Rectal smooth muscle tissue (tissue), 1 donor: Measurements from ENCODE around the gene SCARF2.
A peak's percentile ranks its signal among the peaks of the same experiment; 100 is the strongest.
"Not testable (repeated sequence)": the region's sequence is repeated elsewhere in the genome, so short reads cannot be mapped to it uniquely, and the experiment has no call there.

Experiments used
- H3K27ac ChIP-seq: one replicate; pipeline ENCODE4 v1.7.0; 2013; ENCODE audit warnings: low read depth, low read length, inconsistent platforms
- H3K27me3 ChIP-seq: one replicate; pipeline ENCODE4 v1.7.0; 2013; ENCODE audit warnings: low read length; ENCODE audit not compliant: control insufficient read depth, insufficient read depth
- H3K36me3 ChIP-seq: one replicate; pipeline ENCODE4 v1.7.0; 2013; ENCODE audit warnings: low read length; ENCODE audit not compliant: control insufficient read depth, insufficient read depth
- H3K4me1 ChIP-seq: one replicate; pipeline ENCODE4 v1.7.0; 2013; ENCODE audit warnings: low read length; ENCODE audit not compliant: control insufficient read depth, insufficient read depth
- H3K4me3 ChIP-seq: one replicate; pipeline ENCODE4 v1.7.0; 2013; ENCODE audit warnings: low read length
- H3K9ac ChIP-seq: one replicate; pipeline ENCODE4 v1.7.0; 2013; ENCODE audit warnings: low read length

The SCARF2 gene

DNA sequence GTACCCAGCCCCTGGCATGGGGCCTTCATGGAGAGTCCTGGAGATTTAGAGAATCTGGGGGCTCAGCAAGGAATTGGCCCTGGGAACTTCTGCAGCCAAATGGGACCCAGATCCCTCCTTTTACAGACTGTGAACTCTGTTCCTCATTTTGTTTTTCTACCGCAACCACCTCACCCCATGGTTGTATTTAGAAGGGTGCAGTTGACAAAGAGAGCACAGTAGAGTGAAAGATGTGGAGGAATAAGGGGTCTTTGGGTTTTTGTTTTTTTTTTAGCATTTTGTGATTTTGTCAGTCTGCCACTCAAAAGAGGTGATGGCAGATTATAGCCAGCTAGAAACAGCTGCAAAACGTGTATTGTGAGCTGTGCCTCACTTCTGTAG lies 41.7 kb downstream of the SCARF2 start:
- H3K27me3 ChIP-seq = no peaks in the 10 kb centered on the region
- H3K4me3 ChIP-seq = no peak overlapping the region
- no peaks in the 10 kb centered on the region for H3K36me3 ChIP-seq
- H3K4me1 ChIP-seq = peaks cover 4% of the 10 kb centered on the region
- H3K27ac ChIP-seq = no peak overlapping the region
- no peak overlapping the region for H3K9ac ChIP-seq

DNA sequence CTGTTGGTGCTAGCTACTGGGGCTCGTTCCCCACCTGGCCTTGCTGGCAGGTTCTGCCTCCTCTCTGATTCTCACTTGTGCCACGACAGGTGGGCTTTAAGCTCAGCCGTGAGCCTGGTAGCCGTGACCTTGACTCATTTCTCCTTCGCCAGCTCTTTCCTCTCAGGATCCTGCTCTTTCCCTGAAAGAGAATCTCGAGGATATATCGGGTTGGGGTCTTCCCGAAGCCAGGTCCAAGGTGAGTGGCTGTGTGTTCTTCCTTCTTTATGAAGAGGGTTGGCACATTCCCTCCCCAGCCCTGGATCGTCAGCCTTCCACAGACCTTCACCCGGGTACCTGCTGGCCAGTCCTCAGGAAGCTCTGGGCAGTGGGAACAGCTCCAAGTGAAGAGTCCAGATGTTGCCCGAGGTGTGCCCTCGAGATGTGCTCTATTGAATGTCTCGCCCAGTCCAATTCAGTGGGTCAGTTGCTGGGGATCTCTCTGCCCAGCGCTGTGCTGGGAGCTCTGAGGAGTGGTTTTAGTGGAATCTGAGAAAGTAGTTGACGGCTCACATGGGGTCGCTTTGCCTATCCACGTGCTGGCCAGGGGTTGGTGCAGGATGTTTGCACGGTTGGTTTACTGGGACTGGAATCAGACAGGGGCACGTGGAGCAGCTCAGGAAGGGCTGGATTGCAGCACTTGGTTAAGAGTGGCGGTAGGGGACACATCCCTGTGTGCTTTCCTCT lies 42.3 kb downstream of the SCARF2 start:
- H3K9ac ChIP-seq = no peak overlapping the region
- no peaks in the 10 kb centered on the region for H3K27me3 ChIP-seq
- no peaks in the 10 kb centered on the region for H3K36me3 ChIP-seq
- H3K4me1 ChIP-seq = peaks cover 4% of the 10 kb centered on the region
- peak overlapping the region; percentile 92 for H3K4me3 ChIP-seq
- no peak overlapping the region for H3K27ac ChIP-seq

DNA sequence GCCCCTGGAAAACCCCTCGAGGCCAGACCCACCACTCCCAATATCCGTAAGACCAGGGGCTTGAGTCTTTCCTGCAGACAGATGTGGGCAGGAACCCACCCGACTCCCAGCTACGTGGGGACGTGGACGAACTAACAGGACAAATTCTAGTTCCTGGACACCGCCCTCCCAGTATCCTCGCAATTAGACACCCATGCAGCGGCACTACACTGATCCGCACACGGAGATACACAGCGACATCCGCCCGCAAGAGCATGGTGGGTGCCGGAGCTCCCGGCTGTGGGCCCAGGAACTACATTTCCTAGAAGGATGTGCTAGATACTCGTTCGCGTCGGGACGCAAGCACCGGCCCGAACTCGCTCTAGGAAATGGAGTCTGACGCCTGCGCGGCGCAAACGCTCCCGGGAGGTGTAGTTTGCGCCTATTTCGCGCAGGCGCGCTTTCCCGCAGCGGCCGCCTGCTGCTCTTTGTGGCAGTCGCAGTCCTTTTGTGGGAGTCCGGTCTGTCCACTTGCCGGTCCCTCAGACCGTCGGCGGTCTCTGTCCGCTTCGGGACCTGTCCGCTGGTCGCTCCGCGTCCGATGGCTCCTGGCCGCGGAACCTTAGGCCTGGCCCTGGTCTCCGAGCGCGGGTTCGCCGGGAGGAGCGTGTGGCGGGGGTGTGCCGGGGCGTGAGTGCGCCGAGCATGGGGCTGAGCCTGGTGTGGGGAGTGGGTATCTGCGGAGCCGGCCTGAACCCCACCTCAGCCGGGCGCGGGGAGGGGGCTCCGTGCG lies 43.7 kb downstream of the SCARF2 start, which contains the start of gene ZNF74:
ZNF74 (plus strand) TSS at position 447 of the 772 bp plus-strand sequence. CDS start 478 bp downstream, outside the sequence.
- H3K27ac ChIP-seq = peak within 1 kb of the TSS; percentile 76
- peak within 1 kb of the TSS; percentile 92 for H3K4me3 ChIP-seq
- H3K27me3 ChIP-seq = no peaks in the 10 kb centered on the region
- no peaks in the 10 kb centered on the region for H3K36me3 ChIP-seq
- H3K9ac ChIP-seq = peak within 1 kb of the TSS; percentile 76
- H3K4me1 ChIP-seq = peaks cover 4% of the 10 kb centered on the region

DNA sequence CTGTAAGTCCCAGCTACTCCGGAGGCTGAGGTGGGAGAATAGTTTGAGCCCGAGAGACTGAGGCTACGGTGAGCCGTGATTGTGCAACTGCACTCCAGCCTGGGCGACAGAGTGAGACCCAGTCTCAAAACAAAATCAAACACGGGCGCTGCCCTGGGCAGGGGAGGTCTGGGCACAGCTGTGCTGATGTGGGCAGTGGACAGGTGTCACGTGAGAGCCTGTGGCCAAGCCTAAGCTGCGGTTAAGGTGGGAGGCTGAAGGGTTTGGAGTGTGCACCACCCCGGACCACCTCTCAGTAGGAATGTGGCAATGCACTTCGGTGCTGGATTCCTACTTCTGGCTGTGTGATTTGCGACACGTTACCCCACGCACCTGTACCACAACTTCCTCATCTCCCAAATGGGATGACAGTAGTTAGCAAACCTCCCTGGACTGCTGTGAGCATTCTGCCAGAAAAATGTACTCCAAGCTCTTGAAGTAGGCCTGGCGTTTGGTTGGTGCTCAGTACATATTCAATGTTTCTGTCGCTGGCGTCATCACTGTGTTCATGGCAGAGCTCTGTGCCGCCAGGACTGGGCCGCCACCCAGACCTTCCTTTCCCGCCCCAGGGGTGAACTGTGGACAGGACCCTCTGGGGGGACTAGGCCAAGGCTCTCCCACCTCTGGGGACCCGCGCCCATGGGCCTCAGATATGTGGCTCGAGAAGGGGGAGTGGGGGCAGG lies 44.5 kb downstream of the SCARF2 start:
- H3K27me3 ChIP-seq = no peaks in the 10 kb centered on the region
- H3K4me1 ChIP-seq = peaks cover 4% of the 10 kb centered on the region
- H3K27ac ChIP-seq = peak overlapping the region; percentile 76
- no peak overlapping the region for H3K9ac ChIP-seq
- peak overlapping the region; percentile 92 for H3K4me3 ChIP-seq
- no peaks in the 10 kb centered on the region for H3K36me3 ChIP-seq

DNA sequence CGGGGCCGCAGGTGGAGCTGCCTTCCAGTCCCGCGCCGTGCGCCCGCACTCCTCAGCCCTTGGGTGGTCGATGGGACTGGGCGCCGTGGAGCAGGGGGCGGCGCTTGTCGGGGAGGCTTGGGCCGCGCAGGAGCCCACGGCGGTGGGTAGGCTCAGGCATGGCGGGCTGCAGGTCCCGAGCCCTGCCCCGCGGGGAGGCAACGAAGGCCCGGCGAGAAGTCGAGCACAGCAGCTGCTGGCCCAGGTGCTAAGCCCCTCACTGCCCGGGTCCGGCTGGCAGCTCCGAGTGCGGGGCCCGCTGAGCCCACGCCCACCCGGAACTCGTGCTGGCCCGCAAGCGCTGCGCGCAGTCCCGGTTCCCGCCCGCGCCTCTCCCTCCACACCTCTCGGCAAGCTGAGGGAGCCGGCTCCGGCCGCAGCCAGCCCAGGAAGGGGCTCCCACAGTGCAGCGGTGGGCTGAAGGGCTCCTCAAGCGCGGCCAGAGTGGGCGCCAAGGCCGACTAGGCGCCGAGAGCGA lies 45.2 kb downstream of the SCARF2 start:
- H3K27ac ChIP-seq, H3K36me3 ChIP-seq, H3K9ac ChIP-seq, H3K27me3 ChIP-seq, H3K4me3 ChIP-seq, H3K4me1 ChIP-seq: not testable (repeated sequence)

DNA sequence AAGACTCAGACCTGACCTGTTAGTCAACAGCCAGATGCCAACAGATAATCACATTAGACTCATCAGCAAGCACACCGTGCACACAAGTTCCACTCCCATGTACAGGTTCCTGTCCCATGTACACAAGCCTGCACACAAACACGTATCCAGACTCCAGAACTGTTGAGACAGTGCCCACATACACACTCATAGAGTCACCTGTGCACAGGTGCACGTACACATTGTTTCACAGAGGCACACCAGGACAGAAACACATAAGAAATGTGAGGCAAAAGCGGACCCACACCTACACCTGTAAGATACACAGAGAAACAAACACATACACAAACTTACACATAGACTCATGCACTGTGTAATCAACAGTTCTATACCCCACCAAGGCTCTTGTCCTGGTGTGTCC lies 46.4 kb downstream of the SCARF2 start:
- no peaks in the 10 kb centered on the region for H3K27me3 ChIP-seq
- H3K27ac ChIP-seq = no peak overlapping the region
- H3K4me1 ChIP-seq = peaks cover 4% of the 10 kb centered on the region
- H3K4me3 ChIP-seq = no peak overlapping the region
- no peak overlapping the region for H3K9ac ChIP-seq
- H3K36me3 ChIP-seq = no peaks in the 10 kb centered on the region

DNA sequence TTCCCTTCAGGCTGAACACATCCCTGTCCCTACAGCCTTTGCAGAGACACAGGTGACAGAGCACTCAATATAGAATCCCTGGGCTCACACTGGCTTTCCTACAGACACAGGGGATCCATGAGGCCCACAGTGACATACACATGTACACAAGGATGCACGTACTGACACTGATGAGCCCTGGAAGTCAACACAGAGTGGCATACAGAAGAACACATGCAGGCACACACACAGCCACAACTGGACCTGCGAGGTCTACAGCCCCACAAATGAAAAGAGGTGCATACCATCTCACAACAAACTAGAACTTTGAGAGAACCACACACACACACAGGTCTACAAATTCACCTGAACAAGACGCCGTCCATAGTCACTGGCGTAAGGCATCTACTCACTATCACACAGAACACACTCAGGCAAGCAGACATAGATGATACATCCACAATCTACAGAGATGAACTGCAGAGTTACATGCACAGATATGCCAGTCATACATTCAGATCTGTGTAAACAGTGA lies 47.2 kb downstream of the SCARF2 start:
- H3K27ac ChIP-seq = no peak overlapping the region
- no peaks in the 10 kb centered on the region for H3K36me3 ChIP-seq
- no peak overlapping the region for H3K9ac ChIP-seq
- H3K4me1 ChIP-seq = peaks cover 4% of the 10 kb centered on the region
- no peaks in the 10 kb centered on the region for H3K27me3 ChIP-seq
- H3K4me3 ChIP-seq = no peak overlapping the region

DNA sequence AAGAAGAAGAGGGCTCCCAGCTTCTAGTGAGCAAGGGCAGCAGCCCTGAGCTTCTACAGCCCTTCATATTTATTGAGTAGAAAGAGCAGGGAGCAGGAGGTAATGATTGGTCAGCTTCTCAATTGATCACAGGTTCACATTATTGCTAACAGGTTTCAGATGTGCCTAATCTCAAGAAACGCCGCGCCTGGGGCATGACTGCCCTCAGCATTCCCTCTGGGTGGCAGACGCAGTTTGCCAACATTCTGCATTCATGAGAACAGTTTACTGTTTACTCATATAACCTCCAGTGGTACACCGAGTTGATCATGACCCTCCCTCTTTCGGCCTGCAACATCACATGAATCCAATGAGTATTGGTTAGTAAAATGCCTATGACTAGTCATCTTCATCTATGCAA lies 48.3 kb downstream of the SCARF2 start:
- no peak overlapping the region for H3K4me3 ChIP-seq
- no peaks in the 10 kb centered on the region for H3K36me3 ChIP-seq
- H3K27me3 ChIP-seq = no peaks in the 10 kb centered on the region
- no peaks in the 10 kb centered on the region for H3K4me1 ChIP-seq
- H3K27ac ChIP-seq = no peak overlapping the region
- no peak overlapping the region for H3K9ac ChIP-seq

DNA sequence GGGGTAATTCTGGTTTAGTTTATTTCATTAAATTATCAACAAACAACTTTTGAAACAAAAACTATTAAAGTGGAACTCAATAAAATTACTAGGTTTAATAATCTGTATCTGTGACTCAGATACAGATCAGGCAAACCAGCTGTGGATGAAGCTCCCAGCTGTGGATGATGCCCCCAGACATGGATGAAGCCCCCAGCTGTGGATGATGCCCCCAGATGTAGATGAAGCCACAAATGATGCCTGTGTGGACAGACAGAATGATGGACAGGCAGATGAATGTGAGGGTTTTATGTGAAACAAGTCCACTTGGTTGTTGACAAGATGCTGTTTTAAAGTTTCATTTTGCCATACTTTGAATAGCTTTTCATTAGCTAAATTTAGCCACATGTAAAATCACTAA lies 49.4 kb downstream of the SCARF2 start:
- Histone ChIP-seq H3K27ac (no peak overlapping the region), H3K4me3 (no peak overlapping the region), H3K9ac (no peak overlapping the region), H3K4me1 (no peaks in the 10 kb centered on the region), H3K27me3 (no peaks in the 10 kb centered on the region), H3K36me3 (no peaks in the 10 kb centered on the region)

DNA sequence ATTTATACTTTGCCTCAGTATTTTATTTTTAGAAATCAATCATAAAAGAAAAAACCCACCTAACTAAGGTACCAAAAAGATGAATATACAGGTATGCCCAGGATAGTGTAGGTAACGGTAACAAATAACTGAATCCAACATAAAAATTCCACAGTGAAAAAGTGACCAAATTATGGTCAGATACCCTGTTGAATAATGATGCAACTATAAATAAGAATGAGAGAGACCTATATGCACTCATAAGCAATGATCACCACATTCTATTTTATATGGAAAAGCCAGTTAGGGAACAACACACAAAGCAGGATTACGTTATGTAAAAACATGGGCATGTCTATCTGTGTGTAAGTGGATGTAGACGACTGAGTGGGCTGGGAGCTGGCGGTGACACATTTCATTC lies 50.7 kb downstream of the SCARF2 start:
- Histone ChIP-seq H3K27ac (no peak overlapping the region), H3K36me3 (no peaks in the 10 kb centered on the region), H3K9ac (no peak overlapping the region), H3K27me3 (no peaks in the 10 kb centered on the region), H3K4me3 (no peak overlapping the region), H3K4me1 (no peaks in the 10 kb centered on the region)

DNA sequence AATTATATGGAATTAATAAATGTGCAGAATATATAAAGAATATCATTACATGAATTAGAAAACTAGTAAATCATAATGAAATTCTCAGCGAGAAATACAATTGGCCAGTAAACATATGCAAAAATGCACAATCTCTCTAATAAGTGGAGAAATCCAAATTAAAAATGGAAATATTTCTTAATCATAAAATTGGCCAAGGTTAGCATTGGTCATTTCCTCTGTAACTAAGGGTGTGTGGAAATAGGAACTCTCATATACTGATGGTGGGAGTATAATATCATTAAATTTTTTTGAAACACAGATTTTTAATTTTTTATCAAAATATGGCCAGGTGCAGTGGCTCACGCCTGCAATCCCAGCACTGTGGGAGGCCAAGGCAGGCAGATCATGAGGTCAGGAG lies 51.3 kb downstream of the SCARF2 start:
- no peaks in the 10 kb centered on the region for H3K4me1 ChIP-seq
- no peaks in the 10 kb centered on the region for H3K27me3 ChIP-seq
- no peaks in the 10 kb centered on the region for H3K36me3 ChIP-seq
- H3K9ac ChIP-seq = no peak overlapping the region
- no peak overlapping the region for H3K4me3 ChIP-seq
- H3K27ac ChIP-seq = no peak overlapping the region

DNA sequence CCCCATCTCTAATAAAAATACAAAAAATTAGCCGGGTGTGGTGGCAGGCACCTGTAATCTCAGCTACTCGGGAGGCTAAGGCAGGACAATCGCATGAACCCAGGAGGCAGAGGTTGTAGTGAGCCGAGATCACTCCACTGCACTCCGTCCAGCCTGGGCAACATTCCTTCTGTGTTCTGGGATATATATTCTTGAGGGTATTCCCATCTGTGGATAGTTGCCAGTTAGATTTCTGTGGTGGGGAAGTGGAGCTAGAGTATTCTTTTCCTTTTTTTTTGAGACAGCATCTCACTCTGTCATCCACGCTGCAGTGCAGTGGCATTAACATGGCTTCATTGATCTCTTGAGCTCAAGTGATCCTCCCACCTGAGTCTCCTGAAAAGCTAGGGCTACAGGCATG lies 52.8 kb downstream of the SCARF2 start:
- Histone ChIP-seq H3K27ac (no peak overlapping the region), H3K4me3 (no peak overlapping the region)

More for the DNA sequence above, 52.8 kb downstream of the SCARF2 start:
- Histone ChIP-seq H3K4me1 (no peaks in the 10 kb centered on the region), H3K27me3 (no peaks in the 10 kb centered on the region), H3K36me3 (no peaks in the 10 kb centered on the region), H3K9ac (no peak overlapping the region)
